HepG2 (cell line): Measurements from ENCODE around the gene PACSIN1. TPM values are rescaled to one million over a fixed set of nuclear protein-coding genes. Genes with fewer than 3 reads are reported as not detected.

Source experiments
- ATAC-seq: fragments of 200-7000 bp; cut with Tn5 transposase; 3 replicates; pipeline ENCODE4 v1.9.1; 2020; ENCODE audit warnings: mild to moderate bottlenecking, moderate library complexity
- BruUV-seq: library from RNA; stranded (reverse); fragments of 400-500 nt; replicated peaks from 2 replicates; lab custom pipeline; 2021; lab: Mats Ljungman, UMichigan
- CTCF ChIA-PET: fragments of 300-600 bp; formaldehyde crosslinking; extraction: SDS; loops from one replicate; lab custom pipeline; 2021; ENCODE audit warnings: low total read pairs, inconsistent platforms, low intra/inter-chr PET ratio; lab: Yijun Ruan, JAX
- POLR2A ChIA-PET: fragments of 350-600 bp; sonication (Branson Sonifier 250); formaldehyde crosslinking; loops from one replicate; lab custom pipeline; 2020; ENCODE audit warnings: antibody characterized with exemption, inconsistent platforms; lab: Yijun Ruan, JAX
- DNase-seq: peaks from one replicate; pipeline ENCODE4 v3.0.0-alpha.2; 2015; ENCODE audit warnings: low spot score
- FAIRE-seq: peaks from 3 replicates; lab custom pipeline; 2011; peaks lifted over from hg19 to GRCh38; lab: Jason Lieb, UNC
- H2AFZ ChIP-seq: one replicate; pipeline ENCODE4 v1.6.1; 2011; ENCODE audit warnings: low read length, inconsistent platforms
- H3K27ac ChIP-seq: fragments of 300-600 bp; 3 replicates; pipeline ENCODE4 v1.8.0; 2011; ENCODE audit warnings: mixed run types, mild to moderate bottlenecking, mixed read lengths, low read length, inconsistent platforms; ENCODE audit not compliant: insufficient read depth; ENCODE audit errors: extremely low read length
- H3K27me3 ChIP-seq, 2 experiments: fragments of 200-600 bp in 1 of 2; 2 replicates in 1 of 2; 3 replicates in 1 of 2; pipeline versions ENCODE4 v1.6.0 to v1.8.0; 2011; ENCODE audit warnings: low read length in 2 of 2, mild to moderate bottlenecking in 2 of 2, moderate library complexity in 2 of 2, inconsistent platforms in 1 of 2; ENCODE audit not compliant: insufficient read depth in 2 of 2, control insufficient read depth in 1 of 2
- H3K36me3 ChIP-seq, 2 experiments: fragments of 200-600 bp in 1 of 2; replicated peaks in 1 of 2; 2 replicates in 1 of 2; 3 replicates in 1 of 2; pipeline versions ENCODE4 v1.5.1 to v1.8.0; 2011; ENCODE audit warnings: low read length in 2 of 2, inconsistent platforms in 1 of 2; ENCODE audit not compliant: insufficient read depth in 2 of 2, control insufficient read depth in 1 of 2
- H3K4me1 ChIP-seq: 2 replicates; pipeline ENCODE4 v1.5.1; 2012; ENCODE audit warnings: low read length, inconsistent platforms; ENCODE audit not compliant: insufficient read depth
- H3K4me2 ChIP-seq: 2 replicates; pipeline ENCODE4 v1.6.0; 2011; ENCODE audit warnings: low read depth, low read length, inconsistent platforms
- H3K4me3 ChIP-seq, 3 experiments: fragments of 200-600 bp in 1 of 3; sonication (generic), shearing (Covaris generic) in 1 of 3; replicated peaks in 1 of 3; 2 replicates each; pipeline ENCODE4 v1.5.1; 2011 to 2016; ENCODE audit warnings: low read length in 3 of 3, inconsistent platforms in 2 of 3, low read depth in 2 of 3, mild to moderate bottlenecking in 2 of 3, control low read depth in 1 of 3, mixed read lengths in 1 of 3; ENCODE audit not compliant: insufficient read depth in 1 of 3
- H3K79me2 ChIP-seq: one replicate; pipeline ENCODE4 v1.6.1; 2011; ENCODE audit warnings: low read length, inconsistent platforms; ENCODE audit not compliant: insufficient read depth
- H3K9ac ChIP-seq: 2 replicates; pipeline ENCODE4 v1.6.0; 2011; ENCODE audit warnings: mild to moderate bottlenecking, low read depth, low read length, inconsistent platforms; ENCODE audit not compliant: insufficient read depth
- H3K9me3 ChIP-seq: 2 replicates; pipeline ENCODE4 v1.5.1; 2012; ENCODE audit warnings: mild to moderate bottlenecking, low read length
- H4K20me1 ChIP-seq: 2 replicates; pipeline ENCODE4 v1.6.0; 2011; ENCODE audit warnings: inconsistent platforms, mild to moderate bottlenecking, low read length, moderate library complexity; ENCODE audit not compliant: insufficient read depth
- ARHGAP35 ChIP-seq: sonication (generic); formaldehyde crosslinking; IDR thresholded peaks from 2 replicates; pipeline ENCODE4 v1.9.0; 2022; ENCODE audit warnings: mild to moderate bottlenecking, inconsistent platforms, moderate library complexity, missing genetic modification reagents, borderline replicate concordance
- GABPB1 ChIP-seq: IDR thresholded peaks from 2 replicates; pipeline ENCODE4 v1.6.1; 2016; ENCODE audit warnings: mild to moderate bottlenecking, missing genetic modification reagents, moderate library complexity, missing compliant biosample characterization
- MTA1 ChIP-seq: sonication (generic); formaldehyde crosslinking; IDR thresholded peaks from 2 replicates; pipeline ENCODE4 v1.4.0; 2020; ENCODE audit warnings: missing genetic modification reagents, mild to moderate bottlenecking, borderline replicate concordance
- SNAPC4 ChIP-seq: sonication (generic); formaldehyde crosslinking; IDR thresholded peaks from 2 replicates; pipeline ENCODE4 v1.4.0; 2020; ENCODE audit warnings: mild to moderate bottlenecking, missing genetic modification reagents
- TEAD3 ChIP-seq: optimal IDR thresholded peaks from 2 replicates; pipeline ENCODE3; 2016; ENCODE audit warnings: borderline replicate concordance
- TFAP4 ChIP-seq: sonication (generic); IDR thresholded peaks from 2 replicates; pipeline ENCODE4 v1.6.1; 2016; ENCODE audit warnings: low read depth, borderline replicate concordance
- ZBTB38 ChIP-seq: sonication (generic); formaldehyde crosslinking; IDR thresholded peaks from 2 replicates; pipeline ENCODE4 v1.5.1; 2020; ENCODE audit warnings: mild to moderate bottlenecking, missing genetic modification reagents
- ZNF232 ChIP-seq: sonication (generic); formaldehyde crosslinking; IDR thresholded peaks from 2 replicates; pipeline ENCODE4 v1.4.0; 2020; ENCODE audit warnings: missing genetic modification reagents, borderline replicate concordance
- ZNF547 ChIP-seq: sonication (generic); formaldehyde crosslinking; IDR thresholded peaks from 2 replicates; pipeline ENCODE4 v1.5.1; 2020; ENCODE audit warnings: mild to moderate bottlenecking, missing genetic modification reagents
- ZNF550 ChIP-seq: sonication (generic); formaldehyde crosslinking; IDR thresholded peaks from 2 replicates; pipeline ENCODE4 v1.4.0; 2020; ENCODE audit warnings: mild to moderate bottlenecking, missing genetic modification reagents, borderline replicate concordance
- whole genome bisulfite sequencing: methylation state at CpG from one replicate; pipeline ENCODE4 v1.1.6; 2017; ENCODE audit warnings: low lambda C conversion rate; 5-methylcytosine and 5-hydroxymethylcytosine counted together
- in situ Hi-C: cut with HindIII; loops from 2 replicates; pipeline ENCODE4 v1.10.0; 2017; ENCODE audit warnings: low pct_unique_long_range_greater_than_20kb; ENCODE audit not compliant: extremely low pct_ligation_motif_present
- intact Hi-C: fragments of 100-400 bp; cut with micrococcal nuclease; formaldehyde crosslinking; loops from one replicate; pipeline ENCODE4 v1.10.0; 2022; ENCODE audit not compliant: unreplicated experiment
- polyA plus RNA-seq, 8 experiments: library from polyadenylated mRNA; depleted of rRNA in 3 of 8; stranded (reverse) in 7 of 8; unstranded in 1 of 8; fragments of >200 nt; fragmentation: Illumina TruSeq in 4 of 8; extraction: Trizol in 4 of 8; gene quantifications; 2 replicates each; pipeline versions ENCODE4 v1.2.1 to v1.2.3, GENCODE V29; 2011 to 2016; ENCODE audit warnings: low read depth in 4 of 8, missing spikeins in 1 of 8, mixed read lengths in 1 of 8; ENCODE audit not compliant: insufficient read depth in 1 of 8
- total RNA-seq, 5 experiments: library from RNA; depleted of rRNA; stranded (reverse); fragments of >200 nt; fragmentation: Illumina TruSeq; extraction: Trizol; gene quantifications; 2 replicates each; pipeline ENCODE4 v1.2.3, GENCODE V29; 2016; ENCODE audit warnings: low read depth in 1 of 5
- TF ChIP-seq, protein P1 (sequence below): sonication (generic); formaldehyde crosslinking; IDR thresholded peaks from 2 replicates; pipeline ENCODE4 v1.4.0; 2020; ENCODE audit warnings: mild to moderate bottlenecking, missing genetic modification reagents
- TF ChIP-seq, protein P2 (sequence below): sonication (generic); formaldehyde crosslinking; IDR thresholded peaks from 2 replicates; pipeline ENCODE4 v1.8.1; 2023; ENCODE audit warnings: mild to moderate bottlenecking, moderate library complexity, missing genetic modification reagents

Gene PACSIN1
- total and polyA plus RNA-seq, 2 of the 13 experiments (the other 11 are each of a cell fraction or from before 2014, with no cell fraction given): not detected

DNA sequence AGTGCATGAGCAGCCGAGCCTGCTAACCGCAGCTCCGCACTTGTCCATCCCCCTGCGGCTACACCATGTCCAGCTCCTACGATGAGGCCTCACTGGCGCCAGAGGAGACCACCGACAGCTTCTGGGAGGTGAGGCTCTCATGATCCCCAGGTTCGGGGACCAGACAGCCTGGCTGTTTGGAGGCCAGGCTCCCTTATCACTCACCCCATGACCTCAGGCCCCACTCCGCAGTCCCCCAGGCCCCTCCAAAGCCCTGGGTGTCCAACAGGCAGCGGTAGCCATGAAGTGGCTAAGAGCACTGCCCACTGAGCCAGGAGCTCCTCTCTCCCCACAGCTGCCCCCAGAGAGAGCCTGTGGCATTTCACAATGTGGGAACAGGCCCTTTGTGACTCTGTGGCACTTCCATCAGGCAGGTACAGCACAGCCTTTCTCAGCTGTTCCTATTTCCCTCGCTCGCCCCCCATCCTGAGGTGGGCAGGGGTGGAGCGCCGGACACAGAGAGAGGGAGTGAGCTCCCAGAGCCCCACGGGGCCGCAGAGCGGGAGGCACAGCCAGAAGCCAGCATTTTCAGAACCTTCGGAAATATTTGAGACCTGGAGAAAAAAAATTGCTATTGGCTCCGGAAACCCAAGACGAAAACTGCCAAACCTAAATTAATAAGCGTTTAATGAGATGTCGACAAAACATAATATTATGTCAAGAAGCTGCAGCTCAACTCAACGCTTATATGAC, 60.5 kb downstream of the PACSIN1 start:
- Histone ChIP-seq H3K4me3 (peak overlapping the region; percentile 37 to 63 (median 42)), H3K27ac (no peak overlapping the region), H2AFZ (no peak overlapping the region), H3K4me2 (peak overlapping the region; percentile 72), H3K36me3 (no peaks in the 10 kb centered on the region), H3K9ac (no peak overlapping the region; the same call in 1 of the 2 replicates), H3K9me3 (no peaks in the 10 kb centered on the region), H3K4me1 (peaks cover 36% of the 10 kb centered on the region), H4K20me1 (no peaks in the 10 kb centered on the region), H3K27me3 (peaks cover 10 to 54% of the 10 kb centered on the region in 2 experiments; a peak in 4 of 5 replicates), H3K79me2 (no peaks in the 10 kb centered on the region)
- DNase-seq: no peak
- intact Hi-C loops: no loop called here
- in situ Hi-C loops: loop anchor here (5.0 kb wide), 1 partner anchor 76 kb away; no protein-coding TSS in a partner anchor
- POLR2A ChIA-PET: no interaction called here
- BruUV-seq: no TSS peak
- WGBS: 43% methylated on average over 12 of the region's 23 CpGs
- peak; percentile 4; the same call in 2 of the 3 replicates for ATAC-seq
- FAIRE-seq: no peak
- CTCF ChIA-PET: interaction anchor here (2.9 kb wide), 1 partner anchor 83 kb away, joined by 43 read pairs; no protein-coding TSS in a partner anchor
- TF ChIP-seq ZBTB38 (CRISPR knock-in tag): 0 out of 2 replicates have a peak, but pooled peaks have one; percentile 53
- 0 out of 2 replicates have a peak, but pooled peaks have one; percentile 8 for TF ChIP-seq GABPB1 (CRISPR knock-in tag)
- TF ChIP-seq TFAP4: 0 out of 2 replicates have a peak, but pooled peaks have one; percentile 7
- no peak for TF ChIP-seq ZNF232 (CRISPR knock-in tag)
- TF ChIP-seq, protein P1, sequence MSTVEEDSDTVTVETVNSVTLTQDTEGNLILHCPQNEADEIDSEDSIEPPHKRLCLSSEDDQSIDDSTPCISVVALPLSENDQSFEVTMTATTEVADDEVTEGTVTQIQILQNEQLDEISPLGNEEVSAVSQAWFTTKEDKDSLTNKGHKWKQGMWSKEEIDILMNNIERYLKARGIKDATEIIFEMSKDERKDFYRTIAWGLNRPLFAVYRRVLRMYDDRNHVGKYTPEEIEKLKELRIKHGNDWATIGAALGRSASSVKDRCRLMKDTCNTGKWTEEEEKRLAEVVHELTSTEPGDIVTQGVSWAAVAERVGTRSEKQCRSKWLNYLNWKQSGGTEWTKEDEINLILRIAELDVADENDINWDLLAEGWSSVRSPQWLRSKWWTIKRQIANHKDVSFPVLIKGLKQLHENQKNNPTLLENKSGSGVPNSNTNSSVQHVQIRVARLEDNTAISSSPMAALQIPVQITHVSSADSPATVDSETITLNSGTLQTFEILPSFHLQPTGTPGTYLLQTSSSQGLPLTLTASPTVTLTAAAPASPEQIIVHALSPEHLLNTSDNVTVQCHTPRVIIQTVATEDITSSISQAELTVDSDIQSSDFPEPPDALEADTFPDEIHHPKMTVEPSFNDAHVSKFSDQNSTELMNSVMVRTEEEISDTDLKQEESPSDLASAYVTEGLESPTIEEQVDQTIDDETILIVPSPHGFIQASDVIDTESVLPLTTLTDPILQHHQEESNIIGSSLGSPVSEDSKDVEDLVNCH (CRISPR knock-in tag): no peak
- TF ChIP-seq ZNF547 (CRISPR knock-in tag): 0 out of 2 replicates have a peak, but pooled peaks have one; percentile 6
- TF ChIP-seq TEAD3: no peak
- peak; percentile 33; the same call in 1 of the 2 replicates for TF ChIP-seq SNAPC4 (CRISPR knock-in tag)
- peak; percentile 19; the same call in 1 of the 2 replicates for TF ChIP-seq MTA1 (CRISPR knock-in tag)
- TF ChIP-seq ARHGAP35: 0 out of 2 replicates have a peak, but pooled peaks have one; percentile 24
- TF ChIP-seq ZNF550: no peak
- TF ChIP-seq, protein P2, sequence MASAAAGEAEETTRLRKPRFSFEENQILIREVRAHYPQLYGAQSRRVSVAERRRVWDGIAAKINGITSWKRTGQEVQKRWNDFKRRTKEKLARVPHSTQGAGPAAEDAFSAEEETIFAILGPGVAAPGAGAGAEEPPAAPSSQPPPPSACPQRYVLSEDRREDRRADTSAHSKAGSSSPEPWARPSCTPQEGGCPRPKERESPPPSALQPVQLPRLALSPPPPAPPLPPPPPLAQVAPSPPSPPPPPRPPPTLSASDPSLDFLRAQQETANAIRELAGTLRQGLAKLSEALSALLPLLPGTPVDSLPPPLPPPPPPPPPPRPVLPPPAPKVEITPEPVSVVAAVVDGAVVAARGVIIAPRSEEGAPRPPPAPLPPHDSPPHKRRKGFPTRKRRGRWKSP: no peak
